ENCODE data around the gene SLC24A3.

The SLC24A3 gene

GRCh38 chr20:19274001-19274400, 61.6 kb downstream of the SLC24A3 start:
- H3K9me3 Mint-ChIP-seq (ENCODE audit: low read depth), result no peaks in the 10 kb centered on the region
- no peaks in the 10 kb centered on the region for H3K4me1 Mint-ChIP-seq (ENCODE audit: low read depth)
- H3K27ac Mint-ChIP-seq, result no peak overlapping the region
- H3K36me3 Mint-ChIP-seq, result no peaks in the 10 kb centered on the region
- H3K4me3 Mint-ChIP-seq, result no peak overlapping the region
- H3K27me3 Mint-ChIP-seq, result no peaks in the 10 kb centered on the region

GRCh38 chr20:19274412-19275015, 62.1 kb downstream of the SLC24A3 start:
- Mint-ChIP-seq H3K27me3 (no peaks in the 10 kb centered on the region), H3K4me3 (no peak overlapping the region), H3K36me3 (no peaks in the 10 kb centered on the region), H3K4me1 (ENCODE audit: low read depth) (no peaks in the 10 kb centered on the region), H3K9me3 (ENCODE audit: low read depth) (no peaks in the 10 kb centered on the region), H3K27ac (no peak overlapping the region)

GRCh38 chr20:19275038-19275629, 62.7 kb downstream of the SLC24A3 start:
- Mint-ChIP-seq H3K27ac (no peak overlapping the region), H3K9me3 (ENCODE audit: low read depth) (no peaks in the 10 kb centered on the region), H3K4me3 (no peak overlapping the region), H3K27me3 (no peaks in the 10 kb centered on the region), H3K36me3 (no peaks in the 10 kb centered on the region), H3K4me1 (ENCODE audit: low read depth) (no peaks in the 10 kb centered on the region)

- Mint-ChIP-seq H3K4me1 (ENCODE audit: low read depth) (no peaks in the 10 kb centered on the region), H3K36me3 (no peaks in the 10 kb centered on the region), H3K27ac (no peak overlapping the region), H3K4me3 (no peak overlapping the region), H3K9me3 (ENCODE audit: low read depth) (no peaks in the 10 kb centered on the region), H3K27me3 (no peaks in the 10 kb centered on the region)
Measured at GRCh38 chr20:19275630-19276071, 63.2 kb downstream of the SLC24A3 start.

GRCh38 chr20:19277381-19277780, 64.9 kb downstream of the SLC24A3 start:
- Mint-ChIP-seq H3K36me3 (no peaks in the 10 kb centered on the region), H3K4me1 (ENCODE audit: low read depth) (no peaks in the 10 kb centered on the region), H3K27ac (no peak overlapping the region), H3K4me3 (no peak overlapping the region), H3K9me3 (ENCODE audit: low read depth) (no peaks in the 10 kb centered on the region), H3K27me3 (no peaks in the 10 kb centered on the region)

GRCh38 chr20:19283490-19284025, 71.1 kb downstream of the SLC24A3 start:
- no peaks in the 10 kb centered on the region for H3K9me3 Mint-ChIP-seq (ENCODE audit: low read depth)
- no peaks in the 10 kb centered on the region for H3K27me3 Mint-ChIP-seq
- H3K27ac Mint-ChIP-seq, result no peak overlapping the region
- H3K4me1 Mint-ChIP-seq (ENCODE audit: low read depth), result no peaks in the 10 kb centered on the region
- H3K4me3 Mint-ChIP-seq, result no peak overlapping the region
- H3K36me3 Mint-ChIP-seq, result no peaks in the 10 kb centered on the region

- Mint-ChIP-seq H3K4me3 (no peak overlapping the region), H3K27ac (no peak overlapping the region), H3K36me3 (no peaks in the 10 kb centered on the region), H3K4me1 (ENCODE audit: low read depth) (no peaks in the 10 kb centered on the region), H3K27me3 (no peaks in the 10 kb centered on the region), H3K9me3 (ENCODE audit: low read depth) (no peaks in the 10 kb centered on the region)
Measured at GRCh38 chr20:19284400-19285178, 72.1 kb downstream of the SLC24A3 start.

- H3K9me3 Mint-ChIP-seq (ENCODE audit: low read depth), result no peaks in the 10 kb centered on the region
- H3K27me3 Mint-ChIP-seq, result no peaks in the 10 kb centered on the region
- no peaks in the 10 kb centered on the region for H3K4me1 Mint-ChIP-seq (ENCODE audit: low read depth)
- H3K27ac Mint-ChIP-seq, result no peak overlapping the region
- no peaks in the 10 kb centered on the region for H3K36me3 Mint-ChIP-seq
- no peak overlapping the region for H3K4me3 Mint-ChIP-seq
Measured at GRCh38 chr20:19285436-19285835, 73.0 kb downstream of the SLC24A3 start.

- Mint-ChIP-seq H3K36me3 (no peaks in the 10 kb centered on the region), H3K9me3 (ENCODE audit: low read depth) (no peaks in the 10 kb centered on the region), H3K27ac (no peak overlapping the region), H3K27me3 (no peaks in the 10 kb centered on the region), H3K4me3 (no peak overlapping the region), H3K4me1 (ENCODE audit: low read depth) (no peaks in the 10 kb centered on the region)
Measured at GRCh38 chr20:19288061-19288460, 75.6 kb downstream of the SLC24A3 start.

- Mint-ChIP-seq H3K4me3 (no peak overlapping the region), H3K27me3 (no peaks in the 10 kb centered on the region), H3K9me3 (ENCODE audit: low read depth) (no peaks in the 10 kb centered on the region), H3K27ac (no peak overlapping the region), H3K4me1 (ENCODE audit: low read depth) (no peaks in the 10 kb centered on the region), H3K36me3 (no peaks in the 10 kb centered on the region)
Measured at GRCh38 chr20:19288636-19289035, 76.2 kb downstream of the SLC24A3 start.

GRCh38 chr20:19289451-19289850, 77.0 kb downstream of the SLC24A3 start:
- Mint-ChIP-seq H3K27ac (no peak overlapping the region), H3K4me3 (no peak overlapping the region), H3K9me3 (ENCODE audit: low read depth) (no peaks in the 10 kb centered on the region), H3K36me3 (no peaks in the 10 kb centered on the region), H3K4me1 (ENCODE audit: low read depth) (no peaks in the 10 kb centered on the region), H3K27me3 (no peaks in the 10 kb centered on the region)

GRCh38 chr20:19291024-19291817, 78.8 kb downstream of the SLC24A3 start:
- no peaks in the 10 kb centered on the region for H3K27me3 Mint-ChIP-seq
- no peak overlapping the region for H3K27ac Mint-ChIP-seq
- no peaks in the 10 kb centered on the region for H3K36me3 Mint-ChIP-seq
- no peak overlapping the region for H3K4me3 Mint-ChIP-seq
- no peaks in the 10 kb centered on the region for H3K9me3 Mint-ChIP-seq (ENCODE audit: low read depth)
- no peaks in the 10 kb centered on the region for H3K4me1 Mint-ChIP-seq (ENCODE audit: low read depth)

- Mint-ChIP-seq H3K4me3 (no peak overlapping the region), H3K9me3 (ENCODE audit: low read depth) (no peaks in the 10 kb centered on the region), H3K36me3 (no peaks in the 10 kb centered on the region), H3K4me1 (ENCODE audit: low read depth) (no peaks in the 10 kb centered on the region), H3K27ac (no peak overlapping the region), H3K27me3 (no peaks in the 10 kb centered on the region)
Measured at GRCh38 chr20:19291818-19292132, 79.3 kb downstream of the SLC24A3 start.

GRCh38 chr20:19292254-19292653, 79.8 kb downstream of the SLC24A3 start:
- H3K4me1 Mint-ChIP-seq (ENCODE audit: low read depth), result no peaks in the 10 kb centered on the region
- no peaks in the 10 kb centered on the region for H3K27me3 Mint-ChIP-seq
- no peaks in the 10 kb centered on the region for H3K36me3 Mint-ChIP-seq
- no peak overlapping the region for H3K27ac Mint-ChIP-seq
- H3K9me3 Mint-ChIP-seq (ENCODE audit: low read depth), result no peaks in the 10 kb centered on the region
- H3K4me3 Mint-ChIP-seq, result no peak overlapping the region

GRCh38 chr20:19295076-19295475, 82.6 kb downstream of the SLC24A3 start:
- Mint-ChIP-seq H3K4me1 (ENCODE audit: low read depth) (no peaks in the 10 kb centered on the region), H3K9me3 (ENCODE audit: low read depth) (no peaks in the 10 kb centered on the region), H3K36me3 (no peaks in the 10 kb centered on the region), H3K27me3 (peaks cover 2% of the 10 kb centered on the region), H3K27ac (no peak overlapping the region), H3K4me3 (no peak overlapping the region)

Measured in activated naive CD8-positive, alpha-beta T cell (primary cell).